GM12864 (cell line): ENCODE results near the gene TEDC1.

Source experiments
- DNase-seq: peaks from one replicate; pipeline ENCODE4 v3.0.0-alpha.2; 2011; ENCODE audit warnings: low read depth
- H3K4me3 ChIP-seq: 2 replicates; pipeline ENCODE4 v1.5.1; 2011; ENCODE audit warnings: mild to moderate bottlenecking, low read depth, low read length, control low read depth
- TF ChIP-seq, protein P1 (sequence below): IDR thresholded peaks from 2 replicates; pipeline ENCODE4 v1.5.1; 2011; ENCODE audit warnings: low read depth, mild to moderate bottlenecking, moderate library complexity, low read length, control low read depth, inconsistent platforms; ENCODE audit errors: missing control alignments

Gene TEDC1

GRCh38 chr14:105519946-105520698 lies 29.1 kb downstream of the TEDC1 start:
- no peak for DNase-seq
- TF ChIP-seq, protein P1, sequence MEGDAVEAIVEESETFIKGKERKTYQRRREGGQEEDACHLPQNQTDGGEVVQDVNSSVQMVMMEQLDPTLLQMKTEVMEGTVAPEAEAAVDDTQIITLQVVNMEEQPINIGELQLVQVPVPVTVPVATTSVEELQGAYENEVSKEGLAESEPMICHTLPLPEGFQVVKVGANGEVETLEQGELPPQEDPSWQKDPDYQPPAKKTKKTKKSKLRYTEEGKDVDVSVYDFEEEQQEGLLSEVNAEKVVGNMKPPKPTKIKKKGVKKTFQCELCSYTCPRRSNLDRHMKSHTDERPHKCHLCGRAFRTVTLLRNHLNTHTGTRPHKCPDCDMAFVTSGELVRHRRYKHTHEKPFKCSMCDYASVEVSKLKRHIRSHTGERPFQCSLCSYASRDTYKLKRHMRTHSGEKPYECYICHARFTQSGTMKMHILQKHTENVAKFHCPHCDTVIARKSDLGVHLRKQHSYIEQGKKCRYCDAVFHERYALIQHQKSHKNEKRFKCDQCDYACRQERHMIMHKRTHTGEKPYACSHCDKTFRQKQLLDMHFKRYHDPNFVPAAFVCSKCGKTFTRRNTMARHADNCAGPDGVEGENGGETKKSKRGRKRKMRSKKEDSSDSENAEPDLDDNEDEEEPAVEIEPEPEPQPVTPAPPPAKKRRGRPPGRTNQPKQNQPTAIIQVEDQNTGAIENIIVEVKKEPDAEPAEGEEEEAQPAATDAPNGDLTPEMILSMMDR: no peak
- no peak overlapping the region for H3K4me3 ChIP-seq

DNA sequence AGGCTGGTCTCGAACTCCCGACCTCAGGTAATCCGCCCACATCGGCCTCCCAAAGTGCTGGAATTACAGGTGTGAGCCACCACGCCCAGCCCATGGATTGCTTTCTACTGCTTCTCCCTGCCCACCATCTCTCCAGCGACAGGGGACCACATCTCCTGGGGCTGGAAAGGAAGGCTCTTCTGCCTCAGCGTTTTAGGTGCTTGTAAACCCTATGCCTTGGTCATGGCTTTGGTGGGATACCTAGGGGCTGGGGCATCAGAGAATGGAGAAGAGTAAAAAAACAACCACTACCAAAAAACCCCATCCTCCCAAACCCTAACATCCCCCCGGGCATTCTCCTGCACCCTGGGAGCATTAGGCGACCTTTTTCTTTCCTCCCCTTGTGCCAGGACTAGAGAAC lies 34.3 kb downstream of the TEDC1 start:
- TF ChIP-seq, protein P1: no peak
- no peak for DNase-seq
- no peak overlapping the region for H3K4me3 ChIP-seq

DNA sequence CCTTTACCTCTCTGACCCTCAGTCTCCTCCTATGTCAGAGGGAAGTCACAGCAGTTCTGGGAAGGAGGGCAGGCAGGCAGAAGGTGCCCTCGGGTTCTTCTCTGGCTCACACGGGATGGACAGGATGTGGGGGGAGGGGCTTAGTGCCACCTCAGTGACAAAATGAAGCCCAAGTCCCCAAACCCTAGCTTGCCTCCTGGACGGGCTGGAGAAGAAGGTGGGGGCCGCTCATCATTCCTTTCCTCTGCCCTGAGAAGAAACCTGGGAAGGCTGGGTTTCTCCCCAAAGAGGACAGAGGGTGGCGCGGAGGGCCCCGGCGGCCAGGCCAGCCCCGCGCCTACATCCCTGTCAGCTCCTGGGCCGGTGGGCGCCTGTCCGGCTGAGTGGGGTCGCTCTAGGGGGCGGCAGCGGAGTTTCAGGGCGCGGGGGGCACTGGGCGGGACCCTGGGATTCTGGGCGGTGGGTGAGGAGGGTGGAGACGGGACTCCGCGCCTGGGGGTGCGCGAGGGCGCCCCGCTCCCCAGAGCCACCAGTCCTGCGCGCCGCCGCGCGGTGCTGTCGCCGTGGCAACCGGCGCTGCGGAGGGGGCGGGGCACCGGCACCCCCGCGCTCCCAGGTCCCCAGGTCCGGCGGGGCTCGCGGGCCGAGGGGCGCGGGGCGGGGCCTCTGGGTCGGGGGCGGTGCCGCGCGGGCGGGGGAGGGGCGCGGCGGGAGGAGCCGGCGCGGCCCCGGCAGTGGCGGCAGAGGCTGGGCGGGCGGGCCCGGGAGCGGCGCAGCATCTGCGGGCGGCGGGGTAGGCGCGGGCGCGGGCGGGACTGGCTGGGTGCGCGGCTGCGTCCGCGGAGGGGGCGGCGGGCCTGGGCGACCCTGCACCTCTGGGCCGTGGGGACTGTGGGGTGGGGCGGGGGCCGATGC lies 35.1 kb downstream of the TEDC1 start, which contains the start of gene TMEM121:
TMEM121 (plus strand) TSS at position 723 of the 915 bp plus-strand sequence. CDS start 2,252 bp downstream, outside the sequence.
- H3K4me3 ChIP-seq: no peak within 1 kb of the TSS
- TF ChIP-seq, protein P1: no peak
- no peak for DNase-seq

GRCh38 chr14:105526776-105527380 lies 35.8 kb downstream of the TEDC1 start:
- TF ChIP-seq, protein P1: no peak
- H3K4me3 ChIP-seq: no peak overlapping the region
- DNase-seq: no peak

DNA sequence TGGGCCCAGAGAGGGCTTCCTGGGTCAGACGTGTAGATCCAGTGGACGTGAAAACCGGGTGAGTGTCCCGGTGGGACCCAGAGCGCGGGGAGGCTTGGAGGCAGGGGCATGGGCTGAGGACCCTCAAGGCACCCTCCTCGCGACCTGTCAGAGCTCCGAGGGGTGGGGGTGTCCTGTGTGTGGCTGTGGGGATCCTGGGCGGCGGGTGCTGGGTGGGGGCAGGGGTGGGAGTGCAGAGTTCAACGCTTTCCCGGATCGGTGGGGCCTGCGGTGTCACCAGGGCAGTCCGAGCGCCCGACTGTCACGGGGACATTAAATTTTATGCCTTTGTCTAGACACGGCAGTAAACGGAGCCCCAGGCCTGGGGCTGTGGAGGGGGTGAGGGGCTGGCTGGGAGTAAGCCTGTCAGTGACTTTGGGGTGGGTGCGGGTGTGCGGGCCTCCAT lies 36.4 kb downstream of the TEDC1 start:
- H3K4me3 ChIP-seq: no peak overlapping the region
- TF ChIP-seq, protein P1: no peak
- DNase-seq: no peak

DNA sequence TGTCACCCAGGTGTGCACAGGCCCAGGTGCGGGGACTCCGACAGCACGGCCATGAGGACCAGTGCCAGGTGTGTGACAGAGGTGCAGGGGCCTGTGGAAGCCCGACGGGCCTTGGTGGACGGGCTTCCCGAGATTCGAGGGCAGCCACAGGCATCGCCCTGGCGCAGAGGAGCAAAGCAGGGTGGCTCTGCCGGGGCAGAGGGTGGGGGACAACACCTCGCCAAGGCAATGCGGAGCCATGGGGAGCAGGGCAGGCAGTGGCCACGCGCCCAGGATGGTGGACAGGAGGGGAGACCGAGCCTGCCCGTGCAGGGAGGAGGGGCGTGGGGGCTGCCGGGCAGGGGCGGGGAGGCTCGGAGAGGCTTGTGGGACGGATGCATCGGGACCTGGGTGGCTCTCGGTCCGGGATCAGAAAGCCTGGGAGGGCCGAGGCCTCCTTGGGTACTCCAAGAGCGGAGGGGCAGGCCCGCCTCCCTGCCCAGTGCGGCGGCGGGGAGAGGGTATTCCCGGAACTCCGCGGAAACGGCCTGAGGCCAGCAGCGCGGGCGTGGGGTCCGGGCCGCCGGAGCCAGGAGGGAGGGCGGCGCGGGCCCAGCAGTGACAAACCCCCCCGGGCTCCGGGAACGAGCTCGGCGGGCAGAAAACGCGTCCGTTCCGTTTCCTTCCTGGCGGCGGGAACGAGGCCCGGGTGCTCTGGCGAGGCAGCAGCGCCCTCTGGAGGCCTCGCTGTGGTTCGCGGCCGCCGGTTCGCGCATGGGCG lies 37.0 kb downstream of the TEDC1 start:
- peak overlapping the region; percentile 58 for H3K4me3 ChIP-seq
- TF ChIP-seq, protein P1: peak; percentile 85
- no peak for DNase-seq
